HepG2 (cell line): Measurements from ENCODE around the gene CLDN20. TPM values are rescaled to one million over a fixed set of nuclear protein-coding genes. Genes with fewer than 3 reads are reported as not detected.

Experiments used
- ASH2L ChIP-seq: fragments of 300-600, 200-600 bp; sonication (generic); IDR thresholded peaks from 2 replicates; pipeline ENCODE4 v1.7.0; 2017; ENCODE audit warnings: low read depth, mild to moderate bottlenecking, moderate library complexity, mixed read lengths, low read length; ENCODE audit not compliant: insufficient read length
- CENPX ChIP-seq: sonication (generic); formaldehyde crosslinking; IDR thresholded peaks from 2 replicates; pipeline ENCODE4 v1.9.0; 2021; ENCODE audit warnings: mild to moderate bottlenecking, missing genetic modification reagents, moderate library complexity
- FIP1L1 ChIP-seq: fragments of 200-400 bp; formaldehyde crosslinking; IDR thresholded peaks from 2 replicates; pipeline ENCODE4 v1.6.1; 2018; ENCODE audit warnings: low read depth, mild to moderate bottlenecking, low read length, moderate library complexity, borderline replicate concordance; ENCODE audit not compliant: insufficient read depth
- GTF2F1 ChIP-seq: fragments of 150-350 bp; IDR thresholded peaks from 2 replicates; pipeline ENCODE4 v1.6.1; 2014; ENCODE audit warnings: low read length
- GZF1 ChIP-seq: sonication (generic); formaldehyde crosslinking; IDR thresholded peaks from 2 replicates; pipeline ENCODE4 v1.5.1; 2020; ENCODE audit warnings: mild to moderate bottlenecking, missing genetic modification reagents
- KLF6 ChIP-seq: IDR thresholded peaks from 2 replicates; pipeline ENCODE4 v1.8.0; 2016; ENCODE audit warnings: missing biosample characterization, missing genetic modification reagents
- LCORL ChIP-seq, 2 experiments: fragments of 450-650 bp in 1 of 2; sonication (generic) in 1 of 2; formaldehyde crosslinking in 1 of 2; IDR thresholded peaks; 2 replicates each; pipeline versions ENCODE4 v1.5.0 to v1.6.1; 2017 to 2020; ENCODE audit warnings: antibody characterized with exemption in 1 of 2, missing genetic modification reagents in 1 of 2
- PAF1 ChIP-seq: IDR thresholded peaks from 2 replicates; pipeline ENCODE4 v1.6.1; 2016; ENCODE audit warnings: missing genetic modification reagents, missing compliant biosample characterization
- PLRG1 ChIP-seq: fragments of 450-650 bp; conservative IDR thresholded peaks from 2 replicates; pipeline ENCODE4 v1.6.1; 2016
- RNF2 ChIP-seq: fragments of 450-650 bp; conservative IDR thresholded peaks from 2 replicates; pipeline ENCODE4 v1.6.1; 2016; ENCODE audit warnings: low read depth
- RXRA ChIP-seq: sonication (generic); formaldehyde crosslinking; IDR thresholded peaks from 2 replicates; pipeline ENCODE4 v1.5.1; 2020; ENCODE audit warnings: missing genetic modification reagents
- SATB2 ChIP-seq: sonication (generic); formaldehyde crosslinking; IDR thresholded peaks from 2 replicates; pipeline ENCODE4 v1.5.0; 2020; ENCODE audit warnings: missing genetic modification reagents
- SMC3 ChIP-seq: IDR thresholded peaks from 2 replicates; pipeline ENCODE4 v1.6.1; 2011; ENCODE audit warnings: low read length, improper control_type of control experiment
- THAP11 ChIP-seq: IDR thresholded peaks from 2 replicates; pipeline ENCODE4 v1.6.1; 2016; ENCODE audit warnings: missing biosample characterization, missing genetic modification reagents
- ZFAT ChIP-seq: sonication (generic); formaldehyde crosslinking; conservative IDR thresholded peaks from 2 replicates; pipeline ENCODE4 v1.8.1; 2023; ENCODE audit warnings: missing genetic modification reagents, inconsistent platforms
- ZNF264 ChIP-seq: sonication (generic); formaldehyde crosslinking; IDR thresholded peaks from 2 replicates; pipeline ENCODE4 v1.4.0; 2020; ENCODE audit warnings: missing genetic modification reagents
- ZNF329 ChIP-seq: sonication (generic); formaldehyde crosslinking; IDR thresholded peaks from 2 replicates; pipeline ENCODE4 v1.9.0; 2021; ENCODE audit warnings: low read depth, mild to moderate bottlenecking, missing genetic modification reagents
- ZNF547 ChIP-seq: sonication (generic); formaldehyde crosslinking; IDR thresholded peaks from 2 replicates; pipeline ENCODE4 v1.5.1; 2020; ENCODE audit warnings: mild to moderate bottlenecking, missing genetic modification reagents
- ZNF557 ChIP-seq: sonication (generic); formaldehyde crosslinking; IDR thresholded peaks from 2 replicates; pipeline ENCODE4 v1.4.0; 2020; ENCODE audit warnings: missing genetic modification reagents
- ZNF670 ChIP-seq: sonication (generic); formaldehyde crosslinking; IDR thresholded peaks from 2 replicates; pipeline ENCODE4 v1.8.0; 2022; ENCODE audit warnings: mild to moderate bottlenecking, missing genetic modification reagents, borderline replicate concordance
- ZNF790 ChIP-seq: sonication (generic); formaldehyde crosslinking; IDR thresholded peaks from 2 replicates; pipeline ENCODE4 v1.8.0; 2022; ENCODE audit warnings: missing genetic modification reagents, mild to moderate bottlenecking, borderline replicate concordance
- polyA plus RNA-seq, 8 experiments: library from polyadenylated mRNA; depleted of rRNA in 3 of 8; stranded (reverse) in 7 of 8; unstranded in 1 of 8; fragments of >200 nt; fragmentation: Illumina TruSeq in 4 of 8; extraction: Trizol in 4 of 8; gene quantifications; 2 replicates each; pipeline versions ENCODE4 v1.2.1 to v1.2.3, GENCODE V29; 2011 to 2016; ENCODE audit warnings: low read depth in 4 of 8, missing spikeins in 1 of 8, mixed read lengths in 1 of 8; ENCODE audit not compliant: insufficient read depth in 1 of 8
- total RNA-seq, 5 experiments: library from RNA; depleted of rRNA; stranded (reverse); fragments of >200 nt; fragmentation: Illumina TruSeq; extraction: Trizol; gene quantifications; 2 replicates each; pipeline ENCODE4 v1.2.3, GENCODE V29; 2016; ENCODE audit warnings: low read depth in 1 of 5
- TF ChIP-seq, protein P1 (sequence below): sonication (generic); formaldehyde crosslinking; IDR thresholded peaks from 2 replicates; pipeline ENCODE4 v1.4.0; 2020; ENCODE audit warnings: mild to moderate bottlenecking, missing genetic modification reagents
- TF ChIP-seq, protein P2 (sequence below): sonication (generic); formaldehyde crosslinking; IDR thresholded peaks from 2 replicates; pipeline ENCODE4 v1.4.0; 2020; ENCODE audit warnings: missing genetic modification reagents
- TF ChIP-seq, protein P3 (sequence below): IDR thresholded peaks from 2 replicates; pipeline ENCODE4 v1.6.1; 2016; ENCODE audit warnings: mild to moderate bottlenecking
- TF ChIP-seq, protein P4 (sequence below): sonication (generic); formaldehyde crosslinking; IDR thresholded peaks from 2 replicates; pipeline ENCODE4 v1.5.1; 2020; ENCODE audit warnings: mild to moderate bottlenecking, missing genetic modification reagents

The CLDN20 gene
- total and polyA plus RNA-seq, 2 of the 13 experiments (the other 11 are each of a cell fraction or from before 2014, with no cell fraction given), result not detected

DNA sequence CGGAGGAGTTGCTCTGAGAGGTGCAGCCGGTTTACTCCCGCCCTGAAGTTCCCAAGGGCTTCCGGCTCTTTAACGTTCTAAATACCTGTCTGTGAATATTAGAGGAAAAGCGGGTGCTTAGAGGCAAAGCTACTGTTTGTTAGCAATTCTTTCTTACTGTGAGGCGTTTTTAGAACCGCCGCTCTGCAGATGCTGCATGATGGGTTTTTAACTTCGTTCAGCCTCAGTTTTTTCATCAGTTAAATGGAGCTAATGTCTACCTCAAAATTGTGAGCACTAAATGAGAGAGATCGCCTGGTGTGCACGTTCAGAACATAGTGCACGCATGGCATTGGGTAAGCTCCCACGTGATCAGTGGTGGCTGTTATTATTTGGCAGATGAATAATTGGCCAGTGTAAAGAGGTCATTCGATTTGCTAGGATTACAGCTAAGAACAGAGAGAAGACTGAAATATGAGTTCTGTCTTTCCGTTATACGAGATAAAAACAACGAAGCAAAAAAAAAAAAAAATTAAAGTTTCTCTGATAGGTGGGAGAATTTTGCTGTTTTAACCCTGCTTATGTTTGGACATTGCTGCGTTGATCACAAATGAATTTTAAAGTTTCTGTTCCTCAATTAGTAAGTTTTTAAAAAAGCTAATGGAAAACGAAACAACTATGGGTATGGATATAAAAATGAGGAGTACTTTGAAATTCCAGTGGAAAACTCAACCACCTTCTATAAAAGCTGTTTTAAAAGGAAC is 51.1 kb downstream of the CLDN20 start (continued):
- TF ChIP-seq PAF1 (CRISPR knock-in tag) (no peak; the same call in 1 of the 2 replicates), LCORL (IDR thresholded peaks at IDR 0.05) (no peak), LCORL (CRISPR knock-in tag; IDR thresholded peaks at IDR 0.05) (peak; percentile 90), ZNF547 (CRISPR knock-in tag) (peak; percentile 54; the same call in 1 of the 2 replicates), ZNF790 (CRISPR knock-in tag) (no peak), ZNF329 (CRISPR knock-in tag) (peak; percentile 64), RNF2 (no peak; the same call in 1 of the 2 replicates), ZNF557 (no peak), ASH2L (no peak), ZFAT (CRISPR knock-in tag) (no peak), GZF1 (no peak), GTF2F1 (no peak; the same call in 1 of the 2 replicates), ZNF264 (CRISPR knock-in tag) (peak; percentile 54; the same call in 1 of the 2 replicates), ZNF670 (no peak; the same call in 1 of the 2 replicates), SMC3 (no peak), CENPX (CRISPR knock-in tag) (no peak), PLRG1 (no peak), THAP11 (CRISPR knock-in tag) (peak; percentile 26), KLF6 (0 out of 2 replicates have a peak, but pooled peaks have one; percentile 53), FIP1L1 (no peak), SATB2 (CRISPR knock-in tag) (peak; percentile 83; the same call in 1 of the 2 replicates), RXRA (CRISPR knock-in tag) (no peak; the same call in 1 of the 2 replicates)
- TF ChIP-seq, protein P1, sequence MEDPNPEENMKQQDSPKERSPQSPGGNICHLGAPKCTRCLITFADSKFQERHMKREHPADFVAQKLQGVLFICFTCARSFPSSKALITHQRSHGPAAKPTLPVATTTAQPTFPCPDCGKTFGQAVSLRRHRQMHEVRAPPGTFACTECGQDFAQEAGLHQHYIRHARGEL (CRISPR knock-in tag), result no peak
- TF ChIP-seq, protein P2, sequence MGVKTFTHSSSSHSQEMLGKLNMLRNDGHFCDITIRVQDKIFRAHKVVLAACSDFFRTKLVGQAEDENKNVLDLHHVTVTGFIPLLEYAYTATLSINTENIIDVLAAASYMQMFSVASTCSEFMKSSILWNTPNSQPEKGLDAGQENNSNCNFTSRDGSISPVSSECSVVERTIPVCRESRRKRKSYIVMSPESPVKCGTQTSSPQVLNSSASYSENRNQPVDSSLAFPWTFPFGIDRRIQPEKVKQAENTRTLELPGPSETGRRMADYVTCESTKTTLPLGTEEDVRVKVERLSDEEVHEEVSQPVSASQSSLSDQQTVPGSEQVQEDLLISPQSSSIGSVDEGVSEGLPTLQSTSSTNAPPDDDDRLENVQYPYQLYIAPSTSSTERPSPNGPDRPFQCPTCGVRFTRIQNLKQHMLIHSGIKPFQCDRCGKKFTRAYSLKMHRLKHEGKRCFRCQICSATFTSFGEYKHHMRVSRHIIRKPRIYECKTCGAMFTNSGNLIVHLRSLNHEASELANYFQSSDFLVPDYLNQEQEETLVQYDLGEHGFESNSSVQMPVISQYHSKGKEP, result no peak; the same call in 1 of the 2 replicates
- TF ChIP-seq, protein P3, sequence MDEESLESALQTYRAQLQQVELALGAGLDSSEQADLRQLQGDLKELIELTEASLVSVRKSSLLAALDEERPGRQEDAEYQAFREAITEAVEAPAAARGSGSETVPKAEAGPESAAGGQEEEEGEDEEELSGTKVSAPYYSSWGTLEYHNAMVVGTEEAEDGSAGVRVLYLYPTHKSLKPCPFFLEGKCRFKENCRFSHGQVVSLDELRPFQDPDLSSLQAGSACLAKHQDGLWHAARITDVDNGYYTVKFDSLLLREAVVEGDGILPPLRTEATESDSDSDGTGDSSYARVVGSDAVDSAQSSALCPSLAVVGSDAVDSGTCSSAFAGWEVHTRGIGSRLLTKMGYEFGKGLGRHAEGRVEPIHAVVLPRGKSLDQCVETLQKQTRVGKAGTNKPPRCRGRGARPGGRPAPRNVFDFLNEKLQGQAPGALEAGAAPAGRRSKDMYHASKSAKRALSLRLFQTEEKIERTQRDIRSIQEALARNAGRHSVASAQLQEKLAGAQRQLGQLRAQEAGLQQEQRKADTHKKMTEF (CRISPR knock-in tag), result peak; percentile 64; the same call in 1 of the 2 replicates
- TF ChIP-seq, protein P4, sequence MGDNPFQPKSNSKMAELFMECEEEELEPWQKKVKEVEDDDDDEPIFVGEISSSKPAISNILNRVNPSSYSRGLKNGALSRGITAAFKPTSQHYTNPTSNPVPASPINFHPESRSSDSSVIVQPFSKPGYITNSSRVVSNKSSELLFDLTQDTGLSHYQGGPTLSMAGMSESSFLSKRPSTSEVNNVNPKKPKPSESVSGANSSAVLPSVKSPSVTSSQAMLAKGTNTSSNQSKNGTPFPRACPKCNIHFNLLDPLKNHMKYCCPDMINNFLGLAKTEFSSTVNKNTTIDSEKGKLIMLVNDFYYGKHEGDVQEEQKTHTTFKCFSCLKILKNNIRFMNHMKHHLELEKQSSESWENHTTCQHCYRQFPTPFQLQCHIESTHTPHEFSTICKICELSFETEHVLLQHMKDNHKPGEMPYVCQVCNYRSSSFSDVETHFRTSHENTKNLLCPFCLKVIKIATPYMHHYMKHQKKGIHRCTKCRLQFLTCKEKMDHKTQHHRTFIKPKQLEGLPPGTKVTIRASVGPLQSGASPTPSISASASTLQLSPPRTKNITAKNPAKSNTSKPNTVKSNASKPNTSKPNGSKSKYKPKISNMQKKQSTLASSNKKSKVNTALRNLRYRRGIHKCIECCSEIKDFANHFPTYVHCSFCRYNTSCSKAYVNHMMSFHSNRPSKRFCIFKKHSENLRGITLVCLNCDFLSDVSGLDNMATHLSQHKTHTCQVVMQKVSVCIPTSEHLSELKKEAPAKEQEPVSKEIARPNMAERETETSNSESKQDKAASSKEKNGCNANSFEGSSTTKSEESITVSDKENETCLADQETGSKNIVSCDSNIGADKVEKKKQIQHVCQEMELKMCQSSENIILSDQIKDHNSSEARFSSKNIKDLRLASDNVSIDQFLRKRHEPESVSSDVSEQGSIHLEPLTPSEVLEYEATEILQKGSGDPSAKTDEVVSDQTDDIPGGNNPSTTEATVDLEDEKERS (CRISPR knock-in tag), result no peak
